HL-60 (cell line): ENCODE results near the gene SMARCB1.

Experiments
- DNase-seq, 2 experiments: peaks; one replicate each; pipeline ENCODE4 v3.0.0-alpha.2; 2010 to 2020; ENCODE audit warnings: low read depth in 1 of 2, low spot score in 1 of 2
- H3K27ac ChIP-seq: fragments of 250-450 bp; sonication (Bioruptor Pico); replicated peaks from 2 replicates; pipeline ENCODE4 v1.5.1; 2020; ENCODE audit warnings: mild to moderate bottlenecking, moderate library complexity
- H3K27me3 ChIP-seq: fragments of 250-450 bp; sonication (Bioruptor Pico); 2 replicates; pipeline ENCODE4 v1.5.1; 2021; ENCODE audit warnings: mild to moderate bottlenecking, moderate library complexity; ENCODE audit not compliant: insufficient read depth, poor library complexity, severe bottlenecking
- H3K4me3 ChIP-seq: replicated peaks from 2 replicates; pipeline ENCODE4 v1.5.1; 2011; ENCODE audit warnings: mild to moderate bottlenecking, control low read depth, low read length; ENCODE audit not compliant: insufficient read depth
- CTCF ChIP-seq: IDR thresholded peaks from one replicate; pipeline ENCODE4 v1.5.1; 2011; ENCODE audit warnings: low read length, control low read depth, inconsistent platforms; ENCODE audit not compliant: insufficient read depth
- GABPA ChIP-seq: IDR thresholded peaks from 2 replicates; pipeline ENCODE4 v1.6.1; 2012; ENCODE audit warnings: low read depth
- POLR2AphosphoS5 ChIP-seq: IDR thresholded peaks from 2 replicates; pipeline ENCODE4 v1.6.1; 2012; ENCODE audit warnings: low read depth
- REST ChIP-seq: IDR thresholded peaks from 2 replicates; pipeline ENCODE4 v1.6.1; 2012; ENCODE audit warnings: low read depth; ENCODE audit not compliant: insufficient replicate concordance
- SPI1 ChIP-seq: IDR thresholded peaks from 2 replicates; pipeline ENCODE4 v1.6.1; 2012; ENCODE audit warnings: low read depth, mild to moderate bottlenecking, borderline replicate concordance

SMARCB1 gene

GRCh38 chr22:23874871-23875270, 88.1 kb downstream of the SMARCB1 start:
- DNase-seq = no peak

GRCh38 chr22:23875801-23876200, 89.0 kb downstream of the SMARCB1 start:
- TF ChIP-seq CTCF (no peak), SPI1 (no peak), REST (no peak), POLR2AphosphoS5 (no peak), GABPA (no peak)

More at GRCh38 chr22:23874871-23875270, 88.1 kb downstream of the SMARCB1 start:
- Histone ChIP-seq H3K4me3 (no peak overlapping the region), H3K27me3 (no peaks in the 10 kb centered on the region), H3K27ac (no peak overlapping the region)
- TF ChIP-seq CTCF (no peak), GABPA (no peak), REST (no peak), SPI1 (no peak), POLR2AphosphoS5 (no peak)

GRCh38 chr22:23877566-23877965, 90.8 kb downstream of the SMARCB1 start:
- TF ChIP-seq SPI1 = no peak
- no peak for TF ChIP-seq REST
- no peak for TF ChIP-seq CTCF
- TF ChIP-seq POLR2AphosphoS5 = no peak
- no peak for TF ChIP-seq GABPA
- no peak overlapping the region for H3K4me3 ChIP-seq
- no peak overlapping the region for H3K27ac ChIP-seq
- no peaks in the 10 kb centered on the region for H3K27me3 ChIP-seq
- no peak for DNase-seq

More at GRCh38 chr22:23875801-23876200, 89.0 kb downstream of the SMARCB1 start:
- no peak for DNase-seq
- Histone ChIP-seq H3K27me3 (no peaks in the 10 kb centered on the region), H3K27ac (no peak overlapping the region), H3K4me3 (no peak overlapping the region)
